Rectal smooth muscle tissue (tissue), 1 donor: ENCODE data around the gene GDAP2.

ENCODE experiments used
- H3K27ac ChIP-seq: one replicate; pipeline ENCODE4 v1.7.0; 2013; ENCODE audit warnings: low read depth, low read length, inconsistent platforms
- H3K27me3 ChIP-seq: one replicate; pipeline ENCODE4 v1.7.0; 2013; ENCODE audit warnings: low read length; ENCODE audit not compliant: control insufficient read depth, insufficient read depth
- H3K36me3 ChIP-seq: one replicate; pipeline ENCODE4 v1.7.0; 2013; ENCODE audit warnings: low read length; ENCODE audit not compliant: control insufficient read depth, insufficient read depth
- H3K4me1 ChIP-seq: one replicate; pipeline ENCODE4 v1.7.0; 2013; ENCODE audit warnings: low read length; ENCODE audit not compliant: control insufficient read depth, insufficient read depth
- H3K4me3 ChIP-seq: one replicate; pipeline ENCODE4 v1.7.0; 2013; ENCODE audit warnings: low read length
- H3K9ac ChIP-seq: one replicate; pipeline ENCODE4 v1.7.0; 2013; ENCODE audit warnings: low read length

GDAP2 gene

DNA sequence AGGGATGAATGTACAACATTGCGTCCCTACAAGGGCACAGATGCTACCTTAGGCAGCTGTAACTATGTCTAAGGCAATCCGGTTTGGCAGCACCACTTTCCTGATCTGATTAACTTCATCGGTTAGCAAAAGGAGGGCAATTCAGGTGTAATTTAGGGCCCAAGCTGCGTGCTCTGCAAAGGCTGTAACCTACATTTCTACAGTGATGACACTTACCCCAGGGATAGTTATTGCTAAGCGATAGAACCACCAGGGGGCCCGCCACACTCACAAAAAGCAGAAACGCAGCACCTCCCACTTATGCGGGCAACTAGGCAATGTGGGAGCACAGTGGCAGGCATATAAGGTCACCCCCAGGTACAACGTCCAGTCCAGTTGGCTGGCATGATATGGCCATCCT, 113.5 kb downstream of the GDAP2 start:
- no peak overlapping the region for H3K4me3 ChIP-seq
- H3K4me1 ChIP-seq = peaks cover 24% of the 10 kb centered on the region
- H3K27ac ChIP-seq = peak overlapping the region; percentile 68
- no peak overlapping the region for H3K9ac ChIP-seq
- no peaks in the 10 kb centered on the region for H3K27me3 ChIP-seq
- no peaks in the 10 kb centered on the region for H3K36me3 ChIP-seq

DNA sequence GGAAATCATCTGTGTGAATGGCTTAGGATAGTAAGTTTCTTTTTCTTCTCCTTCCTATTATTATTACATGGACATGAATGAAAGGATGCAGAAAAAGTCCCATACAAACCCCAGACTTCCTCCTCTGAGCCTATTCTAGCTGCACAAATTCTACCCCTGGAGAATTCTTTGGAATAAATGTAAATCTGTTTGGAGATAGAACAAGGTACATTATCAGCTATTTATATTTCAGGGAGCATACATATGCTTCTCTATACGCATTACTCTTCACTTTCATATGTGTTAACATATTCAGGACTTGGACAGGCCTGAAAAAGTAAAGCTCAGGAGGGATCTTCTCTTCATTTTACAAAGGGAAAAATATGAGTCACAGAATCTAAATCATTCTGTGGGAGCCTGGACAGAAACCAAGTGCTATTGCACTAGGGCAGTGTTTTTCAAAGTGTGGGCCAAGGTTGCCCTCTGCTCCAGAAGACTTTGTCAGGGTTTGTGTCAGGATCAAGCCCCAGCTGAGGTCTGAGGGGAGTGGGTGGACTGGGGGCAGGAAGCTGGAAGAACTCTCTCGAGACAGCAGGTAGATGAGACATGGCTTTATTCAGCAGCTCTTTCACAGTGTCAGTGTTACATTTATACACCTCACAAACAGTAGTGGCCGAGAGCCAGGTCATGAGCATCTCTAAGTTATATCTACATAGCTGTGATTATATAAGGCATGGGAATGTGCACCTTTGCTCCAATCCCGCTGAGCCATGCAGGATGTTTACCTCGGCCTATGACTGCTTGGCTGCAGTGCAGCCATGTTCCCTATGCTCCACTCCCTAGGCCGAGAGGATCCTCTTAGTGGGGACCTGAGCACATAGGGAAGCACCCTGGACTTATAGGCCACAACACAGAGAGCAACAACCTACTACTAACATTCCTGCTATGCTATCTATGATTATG, 114.3 kb downstream of the GDAP2 start:
- no peak overlapping the region for H3K4me3 ChIP-seq
- H3K4me1 ChIP-seq = peaks cover 22% of the 10 kb centered on the region
- no peaks in the 10 kb centered on the region for H3K27me3 ChIP-seq
- no peaks in the 10 kb centered on the region for H3K36me3 ChIP-seq
- peak overlapping the region; percentile 68 for H3K27ac ChIP-seq
- H3K9ac ChIP-seq = no peak overlapping the region
